ENCODE results near the gene FRAS1.
A peak's percentile ranks its signal among the peaks of the same experiment; 100 is the strongest.

The FRAS1 gene

GRCh38 chr4:78566834-78567499, 509.8 kb downstream of the FRAS1 start:
- no peak for DNase-seq

GRCh38 chr4:78567500-78568060, 510.5 kb downstream of the FRAS1 start:
- in situ Hi-C loops (cut with MboI; ENCODE audit: low pct_unique_long_range_greater_than_20kb, low sequenced_read_pairs), result no loop called here
- DNase-seq, result no peak

More at GRCh38 chr4:78566834-78567499, 509.8 kb downstream of the FRAS1 start:
- in situ Hi-C loops (cut with MboI; ENCODE audit: low pct_unique_long_range_greater_than_20kb, low sequenced_read_pairs), result no loop called here

GRCh38 chr4:78568640-78569305, 511.6 kb downstream of the FRAS1 start:
- in situ Hi-C loops (cut with MboI; ENCODE audit: low pct_unique_long_range_greater_than_20kb, low sequenced_read_pairs), result no loop called here
- DNase-seq, result no peak

- DNase-seq, result no peak
- in situ Hi-C loops (cut with MboI; ENCODE audit: low pct_unique_long_range_greater_than_20kb, low sequenced_read_pairs), result no loop called here
Measured at GRCh38 chr4:78569306-78569821, 512.2 kb downstream of the FRAS1 start.

GRCh38 chr4:78570117-78570516, 513.0 kb downstream of the FRAS1 start:
- in situ Hi-C loops (cut with MboI; ENCODE audit: low pct_unique_long_range_greater_than_20kb, low sequenced_read_pairs), result no loop called here
- DNase-seq, result no peak

GRCh38 chr4:78571804-78572203, 514.7 kb downstream of the FRAS1 start:
- in situ Hi-C loops (cut with MboI; ENCODE audit: low pct_unique_long_range_greater_than_20kb, low sequenced_read_pairs), result no loop called here

GRCh38 chr4:78578674-78579425, 521.7 kb downstream of the FRAS1 start:
- DNase-seq, result no peak

More at GRCh38 chr4:78571804-78572203, 514.7 kb downstream of the FRAS1 start:
- DNase-seq, result no peak

GRCh38 chr4:78581618-78582017, 524.5 kb downstream of the FRAS1 start:
- in situ Hi-C loops (cut with MboI; ENCODE audit: low pct_unique_long_range_greater_than_20kb, low sequenced_read_pairs), result no loop called here
- peak; percentile 65 for DNase-seq

More at GRCh38 chr4:78578674-78579425, 521.7 kb downstream of the FRAS1 start:
- in situ Hi-C loops (cut with MboI; ENCODE audit: low pct_unique_long_range_greater_than_20kb, low sequenced_read_pairs), result no loop called here

GRCh38 chr4:78584863-78585547, 527.9 kb downstream of the FRAS1 start:
- in situ Hi-C loops (cut with MboI; ENCODE audit: low pct_unique_long_range_greater_than_20kb, low sequenced_read_pairs), result no loop called here
- DNase-seq, result no peak

GRCh38 chr4:78585633-78586032, 528.5 kb downstream of the FRAS1 start:
- DNase-seq, result no peak
- in situ Hi-C loops (cut with MboI; ENCODE audit: low pct_unique_long_range_greater_than_20kb, low sequenced_read_pairs), result no loop called here

- in situ Hi-C loops (cut with MboI; ENCODE audit: low pct_unique_long_range_greater_than_20kb, low sequenced_read_pairs), result no loop called here
- no peak for DNase-seq
Measured at GRCh38 chr4:78588894-78589545, 531.9 kb downstream of the FRAS1 start.

GRCh38 chr4:78591404-78591803, 534.3 kb downstream of the FRAS1 start:
- DNase-seq, result no peak
- in situ Hi-C loops (cut with MboI; ENCODE audit: low pct_unique_long_range_greater_than_20kb, low sequenced_read_pairs), result no loop called here

GRCh38 chr4:78592088-78592783, 535.1 kb downstream of the FRAS1 start:
- in situ Hi-C loops (cut with MboI; ENCODE audit: low pct_unique_long_range_greater_than_20kb, low sequenced_read_pairs), result no loop called here
- peak; percentile 44 for DNase-seq
